Activated CD4-positive, CD25-positive, alpha-beta regulatory T cell treated with anti-CD3 and anti-CD28 coated beads, Interleukin-2, amount 50 U/mL, for 72 hours (primary cell): ENCODE results near the gene C1QTNF9B.

Experiments used
- DNase-seq: peaks from one replicate; pipeline ENCODE4 v3.0.0; 2021

C1QTNF9B gene

DNA sequence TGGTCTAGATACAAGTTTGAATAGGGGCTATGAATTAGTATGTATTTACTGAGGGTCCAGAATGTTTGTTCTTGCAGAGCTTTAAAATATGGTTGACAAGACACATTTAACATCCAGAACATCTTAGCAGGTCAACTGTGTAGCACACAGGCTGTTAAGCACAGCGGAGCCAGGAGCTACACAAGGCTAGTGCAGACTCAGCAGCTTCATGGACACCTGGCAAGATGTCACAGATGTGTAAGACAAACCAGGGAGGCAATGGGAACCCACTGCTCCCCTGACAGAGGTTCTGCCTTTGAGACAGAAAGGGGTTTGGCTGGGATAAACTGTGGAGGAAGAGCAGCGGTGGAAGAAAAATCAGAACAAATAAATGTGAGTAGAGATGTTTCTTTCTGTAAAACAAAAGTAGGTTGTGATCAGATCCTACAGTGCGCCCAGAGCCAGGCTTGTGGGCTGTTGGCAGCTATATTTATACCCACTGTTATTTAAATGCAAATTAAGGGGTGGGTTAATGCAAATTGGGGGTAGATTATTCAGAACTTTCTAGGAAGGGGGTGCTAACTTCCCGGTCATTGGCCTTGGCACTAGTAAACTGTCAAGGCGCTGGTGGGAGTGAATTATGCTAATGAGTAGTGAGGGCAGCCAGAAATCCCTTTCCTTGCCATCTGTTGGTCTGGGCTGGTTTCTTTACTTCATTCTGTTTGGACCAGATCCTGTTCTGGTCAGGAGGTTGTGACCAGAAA lies 41.1 kb downstream of the C1QTNF9B start:
- DNase-seq: no peak

DNA sequence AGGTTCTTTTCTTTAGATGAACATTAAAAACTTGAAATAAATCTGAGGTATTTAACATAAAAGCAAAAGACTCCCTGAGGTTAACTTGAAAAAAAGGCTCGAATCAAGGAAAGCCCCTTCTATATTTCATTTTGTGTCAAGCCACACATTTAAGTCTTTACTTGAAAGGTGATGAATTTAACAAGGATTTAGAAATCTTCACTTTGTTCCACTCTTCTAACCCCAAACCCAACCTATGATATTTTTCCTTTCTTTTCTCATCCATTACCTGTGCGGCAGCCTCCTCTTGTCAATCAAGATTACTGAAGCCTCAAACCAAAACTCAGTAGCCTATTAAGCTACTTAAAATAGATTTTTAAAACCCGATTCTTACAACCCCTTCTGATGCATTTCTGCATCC lies 41.9 kb downstream of the C1QTNF9B start:
- no peak for DNase-seq

DNA sequence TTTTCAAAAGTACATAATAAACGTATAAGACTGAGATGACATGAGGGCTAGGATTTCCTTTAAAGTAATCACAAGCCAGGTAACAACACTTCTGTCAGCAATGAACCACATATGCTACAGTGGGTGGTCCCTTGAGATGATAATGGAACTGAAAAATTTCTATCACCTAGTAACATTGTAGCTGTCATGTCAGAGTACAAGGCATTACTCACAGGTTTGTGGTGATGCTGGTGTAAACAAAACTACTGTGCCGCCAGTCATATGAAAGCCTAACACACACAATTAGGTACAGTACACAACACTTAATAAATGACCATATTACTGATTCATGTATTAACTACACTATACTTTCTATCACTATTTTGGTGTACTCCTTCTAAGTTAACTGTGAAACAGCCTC lies 45.0 kb downstream of the C1QTNF9B start:
- DNase-seq: no peak

DNA sequence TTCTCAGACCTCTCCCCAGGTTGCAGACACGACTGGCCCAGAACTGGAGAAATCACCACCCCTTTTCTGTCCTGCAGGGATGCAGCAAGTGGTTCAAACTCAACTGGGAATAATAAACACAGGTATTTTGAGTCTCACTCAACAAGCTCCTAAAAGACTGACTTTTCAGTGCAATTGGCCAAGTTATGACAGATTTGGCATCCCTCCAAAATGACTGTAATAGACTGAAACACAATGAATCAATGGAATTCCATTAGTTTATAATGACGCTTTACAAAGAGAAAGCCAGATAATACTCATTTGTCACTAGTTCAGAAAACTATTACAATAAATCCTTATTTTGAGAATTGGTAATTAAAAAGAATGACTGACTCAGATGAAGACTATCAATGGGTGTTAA lies 46.2 kb downstream of the C1QTNF9B start:
- no peak for DNase-seq

DNA sequence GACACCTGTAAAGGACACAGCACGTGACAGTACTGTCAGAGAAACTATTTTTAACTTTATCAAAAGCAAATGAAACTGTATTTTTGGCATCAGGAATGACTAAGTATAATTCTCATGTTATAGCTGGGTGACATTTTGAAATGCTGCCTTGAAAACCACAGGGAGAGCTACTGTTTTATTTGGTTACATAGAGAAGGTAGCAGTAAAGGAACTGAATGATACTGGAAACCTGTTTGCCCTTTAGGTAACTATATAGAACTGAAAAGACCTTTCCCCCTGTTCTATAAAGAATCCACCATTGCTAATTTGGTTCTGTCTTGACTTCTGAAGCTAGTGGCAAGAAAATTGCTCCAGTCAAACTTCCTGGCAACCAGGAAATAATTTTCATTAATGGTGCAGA lies 47.2 kb downstream of the C1QTNF9B start:
- no peak for DNase-seq

DNA sequence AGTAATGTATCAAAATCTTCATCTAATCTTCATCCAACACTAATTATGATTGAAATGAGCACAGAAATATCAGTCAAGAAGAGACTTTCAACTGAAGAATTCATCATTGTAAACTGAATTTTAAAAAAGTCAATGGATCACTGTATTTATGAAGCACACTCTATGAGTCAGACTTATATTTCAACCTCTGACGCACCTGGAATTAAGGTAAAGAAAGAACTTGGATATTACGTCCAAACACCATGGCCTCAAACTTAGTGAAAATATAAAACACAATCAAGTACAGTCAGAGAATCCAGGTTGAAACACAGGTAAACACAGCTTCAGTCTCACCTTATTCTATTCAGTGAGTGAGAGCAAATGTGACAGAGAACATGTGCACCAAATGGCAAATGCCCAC lies 47.6 kb downstream of the C1QTNF9B start:
- DNase-seq: no peak

DNA sequence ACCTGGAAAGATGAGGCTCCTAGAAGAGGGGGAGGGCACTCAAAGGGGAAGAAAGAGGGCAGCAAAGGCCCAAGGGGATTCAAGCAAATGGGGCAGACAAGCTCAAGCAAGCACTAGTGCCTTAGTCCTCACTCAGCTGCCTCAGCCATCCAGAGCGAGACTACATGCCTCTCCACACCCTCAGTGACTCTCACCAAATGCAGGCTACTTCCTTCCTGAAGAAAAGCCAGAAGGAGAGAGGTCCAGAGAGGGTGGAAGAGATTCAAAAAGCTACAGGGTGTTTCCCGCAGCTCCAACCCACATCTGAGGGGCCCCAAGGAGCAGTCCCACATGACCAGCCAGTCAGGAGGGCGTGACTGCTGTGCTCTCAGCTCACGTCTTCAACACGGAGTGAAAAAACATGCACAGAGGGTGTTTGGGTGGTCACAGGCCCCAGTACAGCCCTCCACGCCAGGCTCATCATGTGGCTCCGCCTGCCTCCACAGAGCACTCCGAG lies 48.6 kb downstream of the C1QTNF9B start:
- DNase-seq: no peak

DNA sequence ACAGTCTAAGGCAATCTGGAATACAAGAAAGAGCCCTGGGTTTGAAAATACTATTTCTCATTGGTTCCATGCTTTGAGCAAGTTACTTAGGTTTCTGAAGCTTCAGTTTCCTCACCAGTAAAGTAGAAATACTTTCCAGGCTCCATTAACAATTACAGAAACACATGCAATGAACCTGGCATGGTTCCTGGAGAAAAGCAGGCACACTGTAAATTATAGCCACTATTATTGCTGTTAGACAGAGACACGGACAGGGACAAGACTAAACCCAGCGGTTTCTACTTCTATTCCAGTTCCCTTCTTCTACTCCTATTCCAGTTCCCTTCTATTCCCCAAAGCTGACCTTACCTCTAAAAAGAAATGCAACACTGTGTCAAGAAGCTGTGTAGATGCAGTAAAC lies 49.3 kb downstream of the C1QTNF9B start:
- no peak for DNase-seq

DNA sequence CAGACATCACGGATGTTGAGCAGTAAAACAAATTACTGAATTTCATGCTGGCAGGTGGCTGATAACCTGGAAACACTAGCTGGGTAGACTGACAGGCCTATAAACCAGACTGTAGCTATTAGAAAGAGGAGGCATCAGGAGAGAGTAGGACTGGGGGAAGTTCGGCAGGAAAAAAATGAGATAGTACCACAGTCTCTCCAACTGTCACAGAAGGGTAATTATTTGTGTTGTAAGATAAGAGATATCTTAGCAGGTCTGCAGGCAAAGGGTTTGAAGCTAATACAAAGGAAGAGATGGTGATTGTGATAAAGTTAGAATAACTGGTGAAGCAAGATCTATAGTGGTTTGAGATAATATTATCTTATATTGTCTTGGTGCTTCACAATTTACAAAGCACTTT lies 49.8 kb downstream of the C1QTNF9B start:
- no peak for DNase-seq

DNA sequence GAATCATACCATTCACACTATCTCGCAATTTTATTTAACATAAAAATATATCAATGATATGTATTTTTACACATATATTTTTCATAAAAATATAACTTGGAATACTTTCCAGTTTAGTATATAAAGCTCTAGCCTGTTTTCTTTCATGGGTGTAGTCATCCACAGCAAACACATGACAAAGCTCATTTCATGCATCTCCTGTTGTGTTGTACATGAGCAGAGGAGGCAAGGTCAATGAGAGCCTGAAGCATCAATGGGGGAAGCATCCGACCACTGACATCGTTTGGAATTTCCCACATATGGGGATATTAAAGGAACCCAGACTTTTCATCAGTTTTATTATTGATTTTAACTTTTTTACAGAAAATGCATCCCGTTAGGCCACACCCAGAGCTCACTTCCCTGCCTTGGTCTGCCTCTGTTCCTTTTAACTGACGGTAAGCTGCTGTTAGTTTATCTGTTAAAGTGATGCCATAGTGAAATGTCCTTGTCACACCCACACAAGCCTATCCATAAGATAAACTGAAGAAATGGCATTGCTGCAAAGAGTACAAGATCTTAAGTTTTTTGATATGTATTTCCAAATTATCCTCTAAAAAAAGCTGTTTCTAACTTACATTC lies 52.1 kb downstream of the C1QTNF9B start:
- DNase-seq: no peak

DNA sequence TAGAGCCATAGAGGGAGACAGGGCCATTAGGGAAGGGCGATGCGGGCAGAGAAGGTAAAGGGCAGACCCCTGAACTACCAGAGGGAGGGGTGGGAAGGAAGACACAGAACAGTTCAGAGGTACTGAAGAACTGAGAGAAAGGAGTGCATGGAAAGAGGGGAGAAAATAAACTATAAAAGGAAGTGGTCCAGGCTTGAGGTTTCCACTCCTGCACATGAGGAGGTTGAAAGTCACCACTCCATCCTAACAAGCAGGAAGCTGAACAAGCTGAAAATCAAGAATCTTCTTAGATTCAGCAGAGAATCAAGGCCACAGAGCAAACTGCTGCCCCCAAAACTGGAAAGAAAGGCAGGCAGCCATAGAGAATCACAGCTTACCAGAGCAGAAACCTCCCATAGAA lies 53.2 kb downstream of the C1QTNF9B start:
- no peak for DNase-seq

DNA sequence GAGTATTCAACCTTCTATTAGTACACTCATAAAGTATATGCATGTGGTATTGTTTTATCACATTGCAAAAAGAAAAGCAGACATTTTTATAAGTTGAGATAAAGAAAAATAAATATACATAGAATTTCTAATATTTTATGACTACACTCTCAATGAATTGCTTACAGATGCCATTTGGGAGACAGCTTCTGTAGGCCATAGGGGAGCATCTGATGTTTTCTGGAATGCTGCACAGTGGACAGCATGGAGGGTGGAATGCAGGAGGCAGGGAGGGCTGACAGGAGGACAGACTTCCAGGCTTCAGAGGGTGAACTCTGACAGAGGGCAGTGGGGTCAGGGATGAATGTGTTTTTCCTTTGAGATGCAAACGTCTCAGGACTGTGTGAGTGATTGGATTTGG lies 53.9 kb downstream of the C1QTNF9B start:
- DNase-seq: no peak

DNA sequence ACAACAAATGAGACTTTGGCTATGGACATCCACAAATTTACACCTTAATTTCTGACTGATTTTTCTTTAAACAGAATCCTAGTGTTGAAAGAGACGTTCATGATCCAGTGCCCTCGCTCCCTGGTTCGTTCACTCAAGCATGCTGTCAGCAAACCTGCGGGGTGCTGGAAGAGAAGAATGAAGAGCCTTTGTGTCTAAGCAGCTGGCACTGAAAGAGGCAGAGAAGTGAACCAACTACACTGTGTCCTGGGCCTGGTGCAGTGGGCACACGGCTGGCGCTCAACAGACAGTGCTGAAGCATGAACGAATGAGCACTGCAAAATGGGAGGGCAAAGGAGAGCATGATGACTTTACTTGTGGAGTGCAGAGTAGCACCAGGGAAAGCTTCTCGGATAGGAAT lies 54.9 kb downstream of the C1QTNF9B start:
- DNase-seq: no peak
